K562 (cell line): Measurements from ENCODE around the gene DEFB113. TPM values are rescaled to one million over a fixed set of nuclear protein-coding genes. Genes with fewer than 3 reads are reported as not detected.
A peak's percentile ranks its signal among the peaks of the same experiment; 100 is the strongest.

Experiments
- ATF4 ChIP-seq: fragments of 450-650 bp; formaldehyde crosslinking; IDR thresholded peaks from 2 replicates; pipeline ENCODE4 v1.4.0; 2022; ENCODE audit warnings: mild to moderate bottlenecking, moderate library complexity
- CBFA2T2 ChIP-seq: fragments of 450-650 bp; conservative IDR thresholded peaks from 2 replicates; pipeline ENCODE4 v1.6.1; 2017; ENCODE audit warnings: mild to moderate bottlenecking
- DIDO1 ChIP-seq: fragments of 450-650 bp; IDR thresholded peaks from 2 replicates; pipeline ENCODE4 v1.6.1; 2016; ENCODE audit warnings: low read depth, missing biosample characterization, missing genetic modification characterization
- FOSL1 ChIP-seq: fragments of 200-800 bp; sonication (Bioruptor generic); conservative IDR thresholded peaks from 2 replicates; pipeline ENCODE4 v1.6.1; 2016; ENCODE audit warnings: missing genetic modification characterization, missing compliant biosample characterization
- KAT7 ChIP-seq: sonication (generic); formaldehyde crosslinking; IDR thresholded peaks from 2 replicates; pipeline ENCODE4 v1.8.0; 2022; ENCODE audit warnings: missing genetic modification reagents, mild to moderate bottlenecking, borderline replicate concordance
- LARP7 ChIP-seq: fragments of 450-650 bp; IDR thresholded peaks from 2 replicates; pipeline ENCODE4 v1.6.1; 2016
- MCM3 ChIP-seq: fragments of 450-650 bp; IDR thresholded peaks from 2 replicates; pipeline ENCODE4 v1.6.1; 2016
- MITF ChIP-seq: IDR thresholded peaks from 2 replicates; pipeline ENCODE4 v1.6.1; 2014; ENCODE audit warnings: antibody characterized with exemption
- NR3C1 ChIP-seq: sonication (generic); formaldehyde crosslinking; IDR thresholded peaks from 2 replicates; pipeline ENCODE4 v1.8.1; 2022; ENCODE audit warnings: missing genetic modification reagents
- PHB ChIP-seq: fragments of 250-450 bp; sonication (Bioruptor Pico); IDR thresholded peaks from 2 replicates; pipeline ENCODE4 v1.5.0; 2021
- PHF21A ChIP-seq: fragments of 450-650 bp; IDR thresholded peaks from 2 replicates; pipeline ENCODE4 v1.6.1; 2017; ENCODE audit warnings: low read depth, borderline replicate concordance
- POLR2B ChIP-seq: fragments of 450-650 bp; IDR thresholded peaks from 2 replicates; pipeline ENCODE4 v1.6.1; 2018; ENCODE audit warnings: low read depth; ENCODE audit not compliant: partially characterized antibody
- PREB ChIP-seq: sonication (generic); formaldehyde crosslinking; IDR thresholded peaks from 2 replicates; pipeline ENCODE4 v1.8.1; 2023; ENCODE audit warnings: mild to moderate bottlenecking, missing genetic modification reagents
- RBM25 ChIP-seq: fragments of 200-400 bp; formaldehyde crosslinking; IDR thresholded peaks from 2 replicates; pipeline ENCODE4 v1.6.1; 2018; ENCODE audit warnings: low read length, low read depth, moderate library complexity; ENCODE audit not compliant: severe bottlenecking
- RFX5 ChIP-seq: IDR thresholded peaks from 2 replicates; pipeline ENCODE4 v1.6.1; 2011; ENCODE audit warnings: low read depth, mild to moderate bottlenecking, improper control_type of control experiment, low read length
- SMAD3 ChIP-seq: fragments of 450-650 bp; formaldehyde crosslinking; conservative IDR thresholded peaks from 2 replicates; pipeline ENCODE4 v1.4.0; 2020; ENCODE audit warnings: mild to moderate bottlenecking
- TCF7L2 ChIP-seq: fragments of 150-350 bp; IDR thresholded peaks from 2 replicates; pipeline ENCODE4 v1.6.1; 2016; ENCODE audit warnings: low read depth, mild to moderate bottlenecking, low read length, moderate library complexity
- WHSC1 ChIP-seq: IDR thresholded peaks from one replicate; pipeline ENCODE4 v1.6.1; 2012; ENCODE audit warnings: low read length, control low read depth, inconsistent platforms
- XRCC3 ChIP-seq: fragments of 450-650 bp; IDR thresholded peaks from 2 replicates; pipeline ENCODE4 v1.6.1; 2017; ENCODE audit warnings: mild to moderate bottlenecking, moderate library complexity
- ZKSCAN1 ChIP-seq: fragments of 150-350 bp; IDR thresholded peaks from 2 replicates; pipeline ENCODE4 v1.6.1; 2016; ENCODE audit warnings: low read depth, low read length
- ZMIZ1 ChIP-seq, 2 experiments: fragments of 150-350 bp in 1 of 2; IDR thresholded peaks; 2 replicates each; pipeline ENCODE4 v1.6.1; 2012 to 2016; ENCODE audit warnings: low read depth in 2 of 2, low read length in 2 of 2, mild to moderate bottlenecking in 1 of 2, moderate library complexity in 1 of 2
- ZNF644 ChIP-seq: fragments of 200-800 bp; sonication (Bioruptor generic); IDR thresholded peaks from 2 replicates; pipeline ENCODE4 v1.6.1; 2016; ENCODE audit warnings: low read depth, missing genetic modification characterization, missing compliant biosample characterization
- ZNF785 ChIP-seq: fragments of 250-450 bp; sonication (Bioruptor Pico); IDR thresholded peaks from 2 replicates; pipeline ENCODE4 v1.4.0; 2020; ENCODE audit warnings: mild to moderate bottlenecking
- polyA plus RNA-seq, 8 experiments: library from polyadenylated mRNA; depleted of rRNA in 4 of 8; stranded (reverse) in 5 of 8; unstranded in 3 of 8; fragments of >200 nt; fragmentation: Nextera tagmentation in 2 of 8; fragmentation: Illumina TruSeq in 1 of 8; extraction: Ambion mirVana in 2 of 8; extraction: Trizol in 1 of 8; gene quantifications; 2 replicates each; pipeline versions ENCODE4 v1.2.1 to v1.2.3, GENCODE V29; 2011 to 2014; ENCODE audit warnings: inconsistent platforms in 1 of 8, missing spikeins in 1 of 8
- total RNA-seq, 7 experiments: library from RNA; depleted of rRNA in 6 of 7; stranded (reverse); fragments of >200 nt in 6 of 7; fragmentation: Illumina TruSeq in 2 of 7; extraction: Trizol in 2 of 7; gene quantifications; 2 replicates each; pipeline versions ENCODE4 v1.2.1 to v1.2.3, GENCODE V29; 2011 to 2021; ENCODE audit warnings: low replicate concordance in 1 of 7

Gene DEFB113
- total and polyA plus RNA-seq, 9 of the 15 experiments (the other 6 are each of a cell fraction or from before 2014, with no cell fraction given), result not detected

GRCh38 chr6:49939993-49940498 lies 29.4 kb downstream of the DEFB113 start (continued):
- TF ChIP-seq ZMIZ1 (IDR thresholded peaks at IDR 0.05; ENCODE audit: low read depth in 2 of 2, low read length in 2 of 2), result no peak
- 0 out of 2 replicates have a peak, but pooled peaks have one; percentile 45 for TF ChIP-seq DIDO1 (tag)
- TF ChIP-seq XRCC3, result no peak
- TF ChIP-seq TCF7L2, result no peak
- peak; percentile 52; the same call in 1 of the 2 replicates for TF ChIP-seq KAT7 (CRISPR knock-in tag)
- no peak for TF ChIP-seq SMAD3 (CRISPR knock-in tag)
- no peak for TF ChIP-seq RFX5
- TF ChIP-seq PHB (CRISPR knock-in tag), result no peak
- TF ChIP-seq LARP7, result no peak
- TF ChIP-seq MCM3, result no peak
- no peak for TF ChIP-seq ZKSCAN1
- peak; percentile 86 for TF ChIP-seq FOSL1 (tag)
- no peak for TF ChIP-seq CBFA2T2
- no peak for TF ChIP-seq NR3C1 (CRISPR knock-in tag)
- TF ChIP-seq POLR2B, result no peak
- TF ChIP-seq PREB (CRISPR knock-in tag), result no peak
- 0 out of 2 replicates have a peak, but pooled peaks have one; percentile 33 for TF ChIP-seq ZNF644 (tag)
- TF ChIP-seq RBM25, result no peak
- no peak for TF ChIP-seq WHSC1
- TF ChIP-seq ZNF785 (CRISPR knock-in tag), result no peak
- TF ChIP-seq MITF, result no peak
- TF ChIP-seq ATF4 (CRISPR knock-in tag), result no peak; the same call in 1 of the 2 replicates
- no peak for TF ChIP-seq PHF21A
